NB4 (cell line): ENCODE measurements around the gene CLSTN3.

ENCODE experiments used
- DNase-seq: peaks from one replicate; pipeline ENCODE4 v3.0.0; 2010; ENCODE audit warnings: low read depth
- H3K4me3 ChIP-seq: one replicate; pipeline ENCODE4 v1.5.1; 2011; ENCODE audit warnings: mild to moderate bottlenecking, low read depth, low read length, moderate library complexity
- MYC ChIP-seq: IDR thresholded peaks from 2 replicates; pipeline ENCODE4 v1.6.1; 2011; ENCODE audit warnings: low read depth, low read length
- POLR2A ChIP-seq: IDR thresholded peaks from 2 replicates; pipeline ENCODE4 v1.6.1; 2011; ENCODE audit warnings: mild to moderate bottlenecking; ENCODE audit not compliant: insufficient read length; ENCODE audit errors: extremely low read depth
- TF ChIP-seq, protein P1 (sequence below): IDR thresholded peaks from one replicate; pipeline ENCODE4 v1.5.1; 2012; ENCODE audit warnings: low read depth, low read length
- TF ChIP-seq, protein P2 (sequence below): IDR thresholded peaks from 2 replicates; pipeline ENCODE4 v1.6.1; 2011; ENCODE audit warnings: low read depth, low read length

CLSTN3 gene

DNA sequence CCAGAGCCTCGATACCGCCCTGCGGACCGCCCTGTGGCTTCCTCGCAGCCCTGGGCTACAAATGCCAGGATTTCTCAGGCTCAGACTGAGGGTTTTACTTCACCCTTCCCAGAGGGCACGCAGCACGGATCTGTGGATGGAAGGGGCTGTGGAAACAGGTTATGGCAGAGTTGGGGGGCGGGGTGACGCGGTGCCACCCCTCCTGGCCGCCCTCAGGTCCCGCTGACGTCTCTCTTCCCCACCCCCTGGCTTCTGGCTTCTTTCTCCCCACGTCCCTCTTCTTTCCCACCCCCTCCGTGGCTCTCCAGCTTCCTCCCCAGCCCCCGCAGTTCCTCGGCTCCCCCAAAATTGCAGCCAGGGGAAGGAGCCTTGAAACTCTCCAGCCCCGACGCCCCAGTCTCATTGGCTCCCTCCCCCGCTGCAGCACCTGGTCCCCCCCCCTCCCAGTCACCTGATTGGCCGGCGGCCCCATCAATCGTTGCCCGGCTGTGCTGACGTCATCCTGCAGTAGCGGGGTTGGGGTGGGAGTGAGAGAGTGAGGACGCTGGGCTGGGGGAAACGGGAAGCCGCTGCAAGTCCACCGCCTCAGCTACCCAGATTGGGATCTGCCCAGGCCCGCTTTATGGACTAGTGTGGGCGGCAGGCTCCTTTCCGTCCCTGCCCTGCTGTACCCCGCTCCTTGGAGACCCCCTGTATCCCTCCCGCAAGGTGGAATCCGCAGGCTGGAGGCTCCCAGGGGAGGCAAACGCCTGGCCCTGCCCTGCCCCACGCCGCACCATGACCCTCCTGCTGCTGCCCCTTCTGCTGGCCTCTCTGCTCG lies at the start of gene CLSTN3:
TSS of gene CLSTN3 (plus strand) at position 500 of the 820 bp plus-strand sequence. CDS start at position 778, 278 bp downstream.
- TF ChIP-seq POLR2A: peak; percentile 31
- TF ChIP-seq, protein P1, sequence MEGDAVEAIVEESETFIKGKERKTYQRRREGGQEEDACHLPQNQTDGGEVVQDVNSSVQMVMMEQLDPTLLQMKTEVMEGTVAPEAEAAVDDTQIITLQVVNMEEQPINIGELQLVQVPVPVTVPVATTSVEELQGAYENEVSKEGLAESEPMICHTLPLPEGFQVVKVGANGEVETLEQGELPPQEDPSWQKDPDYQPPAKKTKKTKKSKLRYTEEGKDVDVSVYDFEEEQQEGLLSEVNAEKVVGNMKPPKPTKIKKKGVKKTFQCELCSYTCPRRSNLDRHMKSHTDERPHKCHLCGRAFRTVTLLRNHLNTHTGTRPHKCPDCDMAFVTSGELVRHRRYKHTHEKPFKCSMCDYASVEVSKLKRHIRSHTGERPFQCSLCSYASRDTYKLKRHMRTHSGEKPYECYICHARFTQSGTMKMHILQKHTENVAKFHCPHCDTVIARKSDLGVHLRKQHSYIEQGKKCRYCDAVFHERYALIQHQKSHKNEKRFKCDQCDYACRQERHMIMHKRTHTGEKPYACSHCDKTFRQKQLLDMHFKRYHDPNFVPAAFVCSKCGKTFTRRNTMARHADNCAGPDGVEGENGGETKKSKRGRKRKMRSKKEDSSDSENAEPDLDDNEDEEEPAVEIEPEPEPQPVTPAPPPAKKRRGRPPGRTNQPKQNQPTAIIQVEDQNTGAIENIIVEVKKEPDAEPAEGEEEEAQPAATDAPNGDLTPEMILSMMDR: no peak
- H3K4me3 ChIP-seq: peak within 1 kb of the TSS; percentile 49
- peak; percentile 83 for DNase-seq

DNA sequence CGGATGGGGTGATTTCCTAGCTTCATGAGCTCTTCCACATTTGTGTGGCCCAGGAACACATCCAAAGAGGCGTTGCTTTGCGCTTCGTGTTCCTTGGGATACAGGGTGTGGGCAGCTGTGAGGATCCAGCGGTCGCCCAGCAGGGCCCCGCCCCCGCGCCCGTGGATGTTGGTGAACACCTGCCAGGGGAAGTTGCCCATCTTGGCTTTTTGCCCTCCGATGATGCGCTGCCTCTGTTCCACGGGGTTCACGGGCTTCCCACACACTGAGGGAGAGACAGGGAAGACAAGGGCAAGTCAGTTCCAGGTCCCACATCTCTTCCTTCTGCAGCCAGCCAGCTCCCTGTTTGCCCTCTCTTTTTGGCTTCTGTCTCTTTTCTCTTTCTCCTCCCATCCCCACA lies 49.1 kb upstream of the CLSTN3 start:
- DNase-seq: no peak
- no peak overlapping the region for H3K4me3 ChIP-seq
- TF ChIP-seq, protein P1: no peak
- TF ChIP-seq, protein P2, sequence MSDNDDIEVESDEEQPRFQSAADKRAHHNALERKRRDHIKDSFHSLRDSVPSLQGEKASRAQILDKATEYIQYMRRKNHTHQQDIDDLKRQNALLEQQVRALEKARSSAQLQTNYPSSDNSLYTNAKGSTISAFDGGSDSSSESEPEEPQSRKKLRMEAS: no peak
- TF ChIP-seq MYC (no peak), POLR2A (no peak)

GRCh38 chr12:7083125-7083524 lies 47.0 kb upstream of the CLSTN3 start:
- H3K4me3 ChIP-seq: no peak overlapping the region
- DNase-seq: no peak
- TF ChIP-seq, protein P1: no peak
- TF ChIP-seq POLR2A: no peak
- no peak for TF ChIP-seq MYC
- TF ChIP-seq, protein P2: no peak

DNA sequence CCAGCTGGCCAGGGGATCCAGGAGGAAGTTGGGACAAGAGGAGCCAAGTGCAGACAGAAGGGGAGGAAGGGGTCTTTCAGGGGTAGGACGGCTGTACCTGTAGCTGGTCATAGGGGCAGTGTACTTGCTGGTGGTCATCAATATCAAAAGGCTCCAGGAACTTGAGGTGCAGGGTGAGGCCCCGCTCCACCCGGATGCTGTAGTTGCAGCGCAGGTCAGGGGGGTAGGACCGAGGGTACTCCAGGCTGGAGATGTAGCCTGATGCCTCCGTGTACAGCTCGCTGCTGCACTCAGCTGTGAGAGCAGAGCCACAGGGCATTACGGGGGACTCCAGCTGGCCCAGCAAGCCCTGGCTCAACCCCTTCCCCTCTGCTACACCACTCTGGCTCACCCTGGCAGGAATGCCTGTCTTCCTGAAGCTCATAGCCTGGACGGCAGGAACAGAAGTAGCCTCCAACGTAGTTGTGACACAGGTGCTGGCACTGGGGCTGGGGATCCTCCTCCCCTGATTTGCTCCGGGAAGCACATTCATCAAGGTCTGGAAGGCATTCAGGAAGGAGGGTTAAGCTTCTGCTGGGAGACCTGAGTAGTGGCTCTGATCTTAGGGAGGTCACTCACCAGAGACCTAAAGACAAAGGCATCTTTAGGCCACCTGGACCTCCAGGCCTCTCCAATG lies 40.8 kb upstream of the CLSTN3 start:
- TF ChIP-seq, protein P2: no peak
- TF ChIP-seq POLR2A: no peak
- TF ChIP-seq, protein P1: no peak
- no peak for TF ChIP-seq MYC
- no peak for DNase-seq
- H3K4me3 ChIP-seq: no peak overlapping the region

DNA sequence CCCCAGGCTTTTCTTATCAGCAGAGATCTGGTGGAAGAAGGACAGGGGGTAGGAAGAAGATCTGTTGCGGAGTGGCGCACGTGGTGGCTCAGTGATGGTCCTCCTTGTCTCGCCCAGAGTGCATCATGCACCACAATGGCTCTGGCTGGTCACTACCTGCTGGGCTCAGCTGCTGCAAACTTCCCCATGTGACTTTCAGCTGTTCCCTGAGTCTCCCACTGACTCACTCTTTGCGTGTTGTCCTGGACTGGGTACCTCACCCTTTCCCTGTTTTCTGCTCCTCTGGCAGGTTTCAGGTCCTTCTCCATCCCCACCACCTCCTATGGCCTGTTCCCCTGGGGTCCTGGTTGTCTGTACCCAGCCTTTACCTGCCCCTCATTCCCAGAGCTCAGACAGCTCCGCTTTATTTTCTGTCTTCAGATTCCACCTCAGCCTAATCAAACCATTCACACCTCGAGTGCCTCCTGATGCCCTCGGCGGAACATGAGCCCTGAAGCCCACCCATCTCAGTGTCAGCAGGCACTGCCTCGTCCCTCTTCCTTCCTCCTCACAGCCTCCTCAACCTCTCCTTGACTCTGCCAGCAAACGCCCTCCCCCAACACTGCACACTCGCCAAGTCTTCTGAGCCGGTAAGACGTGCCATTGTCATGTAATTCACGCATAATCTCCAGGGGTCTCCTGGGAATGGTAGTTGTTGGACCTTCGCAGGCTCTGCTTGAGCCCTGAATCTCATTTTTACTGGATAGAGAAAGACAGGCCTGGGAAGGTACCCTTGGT lies 39.8 kb upstream of the CLSTN3 start:
- DNase-seq: no peak
- no peak for TF ChIP-seq MYC
- TF ChIP-seq, protein P1: no peak
- TF ChIP-seq POLR2A: no peak
- TF ChIP-seq, protein P2: no peak

More for the DNA sequence above, 39.8 kb upstream of the CLSTN3 start:
- no peak overlapping the region for H3K4me3 ChIP-seq
